HEK293 (cell line): ENCODE data around the gene FLG.

Source experiments
- CTCF ChIA-PET: fragments of 350-600 bp; formaldehyde crosslinking; extraction: SDS; loops from one replicate; lab custom pipeline; 2021; ENCODE audit warnings: antibody characterized with exemption; lab: Yijun Ruan, JAX
- POLR2A ChIA-PET: fragments of 300-600 bp; formaldehyde crosslinking; extraction: SDS; loops from one replicate; lab custom pipeline; 2020; ENCODE audit warnings: antibody characterized with exemption, inconsistent platforms; lab: Yijun Ruan, JAX
- H3K27ac ChIP-seq: fragments of 200-500 bp; sonication (Bioruptor generic); 2 replicates; pipeline ENCODE4 v1.5.1; 2014; ENCODE audit warnings: low read depth, low read length, control low read depth, inconsistent platforms; ENCODE audit errors: extremely low read depth
- H3K36me3 ChIP-seq, 2 experiments: fragments of 200-500 bp in 1 of 2; sonication (Bioruptor generic) in 1 of 2; 1 replicate in 1 of 2; 2 replicates in 1 of 2; pipeline ENCODE4 v1.5.1; 2014 to 2017; ENCODE audit warnings: inconsistent platforms in 2 of 2, low read length in 2 of 2; ENCODE audit not compliant: control insufficient read depth in 2 of 2, insufficient read depth in 1 of 2
- H3K4me1 ChIP-seq: fragments of 200-500 bp; sonication (Bioruptor generic); 2 replicates; pipeline ENCODE4 v1.5.1; 2014; ENCODE audit warnings: mild to moderate bottlenecking, low read length, inconsistent platforms; ENCODE audit not compliant: control insufficient read depth, insufficient read depth
- H3K4me3 ChIP-seq: 2 replicates; pipeline ENCODE4 v1.5.1; 2011; ENCODE audit warnings: low read depth, mild to moderate bottlenecking, control low read depth, low read length, moderate library complexity
- H3K9me3 ChIP-seq: fragments of 200-500 bp; sonication (Bioruptor generic); 2 replicates; pipeline ENCODE4 v1.5.1; 2014; ENCODE audit warnings: low read depth, low read length, inconsistent platforms; ENCODE audit not compliant: control insufficient read depth, insufficient read depth
- BCL11A ChIP-seq: fragments of 450-650 bp; formaldehyde crosslinking; IDR thresholded peaks from 2 replicates; pipeline ENCODE4 v1.5.1; 2016; ENCODE audit warnings: low read depth, missing biosample characterization, missing genetic modification characterization
- FEZF1 ChIP-seq: fragments of 450-650 bp; formaldehyde crosslinking; IDR thresholded peaks from 2 replicates; pipeline ENCODE4 v1.5.1; 2016; ENCODE audit warnings: missing biosample characterization, missing genetic modification characterization
- HOXA7 ChIP-seq: sonication (generic); formaldehyde crosslinking; IDR thresholded peaks from 2 replicates; pipeline ENCODE4 v1.8.1; 2022; ENCODE audit warnings: missing genetic modification reagents, borderline replicate concordance
- MYNN ChIP-seq: fragments of 450-650 bp; formaldehyde crosslinking; IDR thresholded peaks from 2 replicates; pipeline ENCODE4 v1.5.1; 2016; ENCODE audit warnings: missing biosample characterization, missing genetic modification characterization, borderline replicate concordance
- YY2 ChIP-seq: fragments of 450-650 bp; formaldehyde crosslinking; IDR thresholded peaks from 2 replicates; pipeline ENCODE4 v1.5.1; 2016; ENCODE audit warnings: missing biosample characterization, missing genetic modification characterization
- ZFP69B ChIP-seq: fragments of 450-650 bp; formaldehyde crosslinking; IDR thresholded peaks from 2 replicates; pipeline ENCODE4 v1.5.1; 2016; ENCODE audit warnings: missing biosample characterization, missing genetic modification characterization
- ZNF10 ChIP-seq: fragments of 450-650 bp; formaldehyde crosslinking; IDR thresholded peaks from 2 replicates; pipeline ENCODE4 v1.5.1; 2017; ENCODE audit warnings: missing biosample characterization, missing genetic modification characterization
- ZNF2 ChIP-seq: fragments of 450-650 bp; formaldehyde crosslinking; IDR thresholded peaks from 2 replicates; pipeline ENCODE4 v1.5.1; 2016; ENCODE audit warnings: missing biosample characterization, missing genetic modification characterization
- ZNF239 ChIP-seq: fragments of 450-650 bp; formaldehyde crosslinking; IDR thresholded peaks from 2 replicates; pipeline ENCODE4 v1.5.1; 2016; ENCODE audit warnings: missing biosample characterization, missing genetic modification characterization
- ZNF24 ChIP-seq: fragments of 450-650 bp; formaldehyde crosslinking; IDR thresholded peaks from 2 replicates; pipeline ENCODE4 v1.5.1; 2016; ENCODE audit warnings: missing biosample characterization, missing genetic modification characterization
- ZNF266 ChIP-seq: fragments of 450-650 bp; formaldehyde crosslinking; IDR thresholded peaks from 2 replicates; pipeline ENCODE4 v1.5.1; 2016; ENCODE audit warnings: missing biosample characterization, missing genetic modification characterization, low read depth
- ZNF280C ChIP-seq: fragments of 450-650 bp; formaldehyde crosslinking; IDR thresholded peaks from 2 replicates; pipeline ENCODE4 v1.5.1; 2016; ENCODE audit warnings: missing biosample characterization, missing genetic modification characterization
- ZNF350 ChIP-seq: fragments of 450-650 bp; formaldehyde crosslinking; IDR thresholded peaks from 2 replicates; pipeline ENCODE4 v1.5.0; 2017; ENCODE audit warnings: missing biosample characterization, mild to moderate bottlenecking, missing genetic modification characterization
- ZNF37A ChIP-seq: fragments of 450-650 bp; IDR thresholded peaks from 2 replicates; pipeline ENCODE4 v1.5.1; 2018; ENCODE audit warnings: missing biosample characterization, missing genetic modification characterization
- ZNF394 ChIP-seq: fragments of 450-650 bp; formaldehyde crosslinking; IDR thresholded peaks from 2 replicates; pipeline ENCODE4 v1.5.1; 2016; ENCODE audit warnings: missing biosample characterization, missing genetic modification characterization, mild to moderate bottlenecking, moderate library complexity, borderline replicate concordance
- ZNF404 ChIP-seq: fragments of 450-650 bp; formaldehyde crosslinking; IDR thresholded peaks from 2 replicates; pipeline ENCODE4 v1.5.1; 2017; ENCODE audit warnings: missing biosample characterization, missing genetic modification characterization
- ZNF423 ChIP-seq: fragments of 450-650 bp; formaldehyde crosslinking; IDR thresholded peaks from 2 replicates; pipeline ENCODE4 v1.5.1; 2016; ENCODE audit warnings: missing biosample characterization, missing genetic modification characterization
- ZNF426 ChIP-seq: fragments of 450-650 bp; formaldehyde crosslinking; IDR thresholded peaks from 2 replicates; pipeline ENCODE4 v1.5.1; 2017; ENCODE audit warnings: missing biosample characterization, missing genetic modification characterization, mild to moderate bottlenecking, inconsistent platforms, moderate library complexity
- ZNF473 ChIP-seq: fragments of 450-650 bp; formaldehyde crosslinking; IDR thresholded peaks from 2 replicates; pipeline ENCODE4 v1.5.1; 2017; ENCODE audit warnings: missing biosample characterization, missing genetic modification characterization
- ZNF544 ChIP-seq: fragments of 450-650 bp; formaldehyde crosslinking; IDR thresholded peaks from 2 replicates; pipeline ENCODE4 v1.5.0; 2017; ENCODE audit warnings: missing biosample characterization, missing genetic modification characterization
- ZNF585B ChIP-seq: fragments of 450-650 bp; formaldehyde crosslinking; IDR thresholded peaks from 2 replicates; pipeline ENCODE4 v1.5.1; 2016; ENCODE audit warnings: missing biosample characterization, missing genetic modification characterization
- ZNF624 ChIP-seq: fragments of 450-650 bp; formaldehyde crosslinking; IDR thresholded peaks from 2 replicates; pipeline ENCODE4 v1.5.1; 2017; ENCODE audit warnings: missing biosample characterization, missing genetic modification characterization
- ZNF629 ChIP-seq: fragments of 450-650 bp; formaldehyde crosslinking; IDR thresholded peaks from 2 replicates; pipeline ENCODE4 v1.5.1; 2017; ENCODE audit warnings: missing biosample characterization, missing genetic modification characterization
- ZNF658 ChIP-seq: fragments of 450-650 bp; formaldehyde crosslinking; IDR thresholded peaks from 2 replicates; pipeline ENCODE4; 2016; ENCODE audit warnings: missing biosample characterization, missing genetic modification characterization
- ZNF677 ChIP-seq: fragments of 450-650 bp; IDR thresholded peaks from 2 replicates; pipeline ENCODE4 v1.5.0; 2018; ENCODE audit warnings: missing biosample characterization, mild to moderate bottlenecking, missing genetic modification characterization, moderate library complexity
- ZNF747 ChIP-seq: fragments of 450-650 bp; formaldehyde crosslinking; IDR thresholded peaks from 2 replicates; pipeline ENCODE4 v1.5.1; 2016; ENCODE audit warnings: missing biosample characterization, missing genetic modification characterization
- ZNF791 ChIP-seq: fragments of 450-650 bp; formaldehyde crosslinking; IDR thresholded peaks from 2 replicates; pipeline ENCODE4 v1.5.1; 2016; ENCODE audit warnings: missing biosample characterization, missing genetic modification characterization
- ZNF792 ChIP-seq: fragments of 450-650 bp; formaldehyde crosslinking; IDR thresholded peaks from 2 replicates; pipeline ENCODE4 v1.5.1; 2016; ENCODE audit warnings: missing biosample characterization, missing genetic modification characterization
- TF ChIP-seq, protein P1 (sequence below): fragments of 450-650 bp; formaldehyde crosslinking; IDR thresholded peaks from 2 replicates; pipeline ENCODE4 v1.5.1; 2016; ENCODE audit warnings: missing biosample characterization, missing genetic modification characterization
- TF ChIP-seq, protein P2 (sequence below): fragments of 450-650 bp; formaldehyde crosslinking; IDR thresholded peaks from 2 replicates; pipeline ENCODE4 v1.5.1; 2016; ENCODE audit warnings: missing biosample characterization, missing genetic modification characterization

FLG gene

GRCh38 chr1:152335399-152335798, 10.4 kb upstream of the FLG start:
- TF ChIP-seq MYNN (no peak), YY2 (tag by site-specific recombination) (no peak), ZNF404 (tag by site-specific recombination) (no peak)
- CTCF ChIA-PET: interaction anchor here (1.0 to 2.0 kb wide), 3 partner anchors 12 to 124 kb away, joined by 4 to 6 read pairs (median 6); no protein-coding TSS in a partner anchor
- POLR2A ChIA-PET: no interaction called here
- Histone ChIP-seq H3K27ac (no peak overlapping the region), H3K4me1 (no peaks in the 10 kb centered on the region), H3K9me3 (no peaks in the 10 kb centered on the region), H3K4me3 (no peak overlapping the region), H3K36me3 (no peaks in the 10 kb centered on the region)

DNA sequence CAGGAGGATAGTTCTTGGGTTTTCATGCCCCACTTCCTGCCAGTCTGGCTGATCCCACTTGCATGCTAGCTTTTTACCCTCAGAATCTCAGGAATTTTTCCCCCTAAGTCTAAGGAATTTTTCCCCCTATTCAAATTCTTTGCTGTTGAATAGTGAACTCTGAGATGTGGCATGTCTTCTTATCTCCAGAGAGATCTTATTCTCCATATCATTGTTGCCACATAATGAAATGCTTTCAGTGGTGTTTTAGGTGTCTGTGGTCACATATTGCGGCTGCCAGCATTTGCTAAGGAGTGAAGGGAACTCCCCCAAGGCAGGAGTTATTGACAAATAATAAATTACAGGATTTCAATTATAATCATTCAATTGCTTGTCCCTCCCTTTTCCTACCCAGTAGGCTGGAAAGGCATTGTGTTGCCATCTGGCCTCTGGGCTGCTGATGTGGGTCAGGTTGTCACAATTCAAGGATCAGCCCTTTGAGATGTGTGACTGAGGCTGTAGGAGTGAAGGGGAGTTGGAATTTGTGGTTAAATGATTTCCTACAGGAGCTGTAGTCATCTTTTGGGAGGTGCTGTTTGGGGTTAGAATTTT, 3.9 kb upstream of the FLG start:
- Histone ChIP-seq H3K36me3 (no peaks in the 10 kb centered on the region), H3K9me3 (no peaks in the 10 kb centered on the region), H3K4me1 (no peaks in the 10 kb centered on the region), H3K27ac (no peak overlapping the region), H3K4me3 (no peak overlapping the region)
- TF ChIP-seq ZNF239: no peak
- TF ChIP-seq ZNF747 (tag by site-specific recombination): no peak
- no peak for TF ChIP-seq ZNF394 (tag by site-specific recombination)
- TF ChIP-seq MYNN: no peak
- no peak for TF ChIP-seq ZNF350 (tag by site-specific recombination)
- no peak for TF ChIP-seq ZNF423 (tag by site-specific recombination)
- TF ChIP-seq ZNF37A: no peak
- no peak for TF ChIP-seq ZNF2
- TF ChIP-seq ZNF280C (tag by site-specific recombination): no peak
- TF ChIP-seq BCL11A (tag by site-specific recombination): no peak
- TF ChIP-seq ZNF585B (tag by site-specific recombination): no peak
- no peak for TF ChIP-seq ZNF266 (tag by site-specific recombination)
- CTCF ChIA-PET: interaction anchor here (0.7 to 1.7 kb wide), 3 partner anchors 9 to 130 kb away, joined by 4 to 5 read pairs (median 4); no protein-coding TSS in a partner anchor
- POLR2A ChIA-PET: no interaction called here

GRCh38 chr1:152313970-152314369, 11.1 kb downstream of the FLG start:
- H3K4me3 ChIP-seq: no peak overlapping the region
- ChIA-PET CTCF (interaction anchor here (0.5 kb wide), 1 partner anchor 15 kb away, joined by 3 read pairs; no protein-coding TSS in a partner anchor), POLR2A (no interaction called here)
- H3K9me3 ChIP-seq: no peaks in the 10 kb centered on the region
- no peaks in the 10 kb centered on the region for H3K36me3 ChIP-seq
- H3K4me1 ChIP-seq: no peaks in the 10 kb centered on the region
- H3K27ac ChIP-seq: no peak overlapping the region
- TF ChIP-seq ZNF10 (no peak), ZNF473 (tag by site-specific recombination) (no peak), ZNF426 (tag by site-specific recombination) (no peak), ZNF677 (no peak), ZNF658 (tag by site-specific recombination) (no peak), ZNF629 (tag by site-specific recombination) (no peak), ZNF544 (tag by site-specific recombination) (no peak), ZFP69B (no peak), FEZF1 (tag by site-specific recombination) (no peak), HOXA7 (CRISPR knock-in tag) (no peak), ZNF624 (tag by site-specific recombination) (no peak), ZNF791 (tag by site-specific recombination) (no peak), ZNF24 (tag by site-specific recombination) (no peak), ZNF350 (tag by site-specific recombination) (no peak), ZNF792 (no peak)
- TF ChIP-seq, protein P1, sequence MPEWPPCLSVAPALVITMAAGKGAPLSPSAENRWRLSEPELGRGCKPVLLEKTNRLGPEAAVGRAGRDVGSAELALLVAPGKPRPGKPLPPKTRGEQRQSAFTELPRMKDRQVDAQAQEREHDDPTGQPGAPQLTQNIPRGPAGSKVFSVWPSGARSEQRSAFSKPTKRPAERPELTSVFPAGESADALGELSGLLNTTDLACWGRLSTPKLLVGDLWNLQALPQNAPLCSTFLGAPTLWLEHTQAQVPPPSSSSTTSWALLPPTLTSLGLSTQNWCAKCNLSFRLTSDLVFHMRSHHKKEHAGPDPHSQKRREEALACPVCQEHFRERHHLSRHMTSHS (tag by site-specific recombination): no peak
- TF ChIP-seq, protein P2, sequence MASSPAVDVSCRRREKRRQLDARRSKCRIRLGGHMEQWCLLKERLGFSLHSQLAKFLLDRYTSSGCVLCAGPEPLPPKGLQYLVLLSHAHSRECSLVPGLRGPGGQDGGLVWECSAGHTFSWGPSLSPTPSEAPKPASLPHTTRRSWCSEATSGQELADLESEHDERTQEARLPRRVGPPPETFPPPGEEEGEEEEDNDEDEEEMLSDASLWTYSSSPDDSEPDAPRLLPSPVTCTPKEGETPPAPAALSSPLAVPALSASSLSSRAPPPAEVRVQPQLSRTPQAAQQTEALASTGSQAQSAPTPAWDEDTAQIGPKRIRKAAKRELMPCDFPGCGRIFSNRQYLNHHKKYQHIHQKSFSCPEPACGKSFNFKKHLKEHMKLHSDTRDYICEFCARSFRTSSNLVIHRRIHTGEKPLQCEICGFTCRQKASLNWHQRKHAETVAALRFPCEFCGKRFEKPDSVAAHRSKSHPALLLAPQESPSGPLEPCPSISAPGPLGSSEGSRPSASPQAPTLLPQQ (tag by site-specific recombination): no peak
